Tibial nerve (tissue), 4 donors: Measurements from ENCODE around the gene SMS.

Experiments
- EP300 ChIP-seq, 2 donors: sonication (generic); formaldehyde crosslinking; IDR thresholded peaks; one replicate each; pipeline ENCODE4 v1.6.1; 2017; ENCODE audit warnings: antibody characterized with exemption in 2 of 2, mild to moderate bottlenecking in 1 of 2
- POLR2A ChIP-seq, 2 donors: fragments of 450-650 bp; IDR thresholded peaks; one replicate each; pipeline ENCODE4 v1.6.1; 2017; ENCODE audit warnings: antibody characterized with exemption in 2 of 2, mild to moderate bottlenecking in 2 of 2, moderate library complexity in 2 of 2
- TF ChIP-seq, protein P1 (sequence below), 5 experiments: fragments of 200-600 bp in 3 of 5; fragments of 450-650 bp in 2 of 5; sonication (generic) in 3 of 5; IDR thresholded peaks; one replicate each; pipeline ENCODE4 v1.5.1; 2016 to 2019; ENCODE audit warnings: antibody characterized with exemption in 5 of 5, mild to moderate bottlenecking in 3 of 5, moderate library complexity in 2 of 5

DNA sequence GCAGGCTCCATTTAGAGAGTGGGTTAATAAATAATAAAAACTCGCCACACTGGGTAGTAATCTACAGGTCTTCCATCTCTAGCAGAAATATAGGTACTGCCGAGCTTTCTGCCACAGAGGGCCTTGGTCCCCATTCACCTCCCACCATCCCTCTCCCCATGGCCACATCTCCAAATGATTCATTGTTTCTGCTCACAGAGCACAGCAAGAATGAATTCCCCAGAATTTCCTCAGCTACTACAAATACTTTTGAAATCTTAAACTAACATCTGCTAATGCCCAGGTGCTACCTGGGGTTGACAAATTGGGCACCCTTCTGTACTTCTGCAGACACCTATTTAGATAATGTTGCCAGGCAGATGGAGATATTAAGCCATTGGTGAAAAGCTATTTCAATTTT is 96.7 kb downstream of the SMS start:
- TF ChIP-seq POLR2A (IDR thresholded peaks at IDR 0.05) (no peak), EP300 (IDR thresholded peaks at IDR 0.05) (no peak)
- TF ChIP-seq, protein P1, sequence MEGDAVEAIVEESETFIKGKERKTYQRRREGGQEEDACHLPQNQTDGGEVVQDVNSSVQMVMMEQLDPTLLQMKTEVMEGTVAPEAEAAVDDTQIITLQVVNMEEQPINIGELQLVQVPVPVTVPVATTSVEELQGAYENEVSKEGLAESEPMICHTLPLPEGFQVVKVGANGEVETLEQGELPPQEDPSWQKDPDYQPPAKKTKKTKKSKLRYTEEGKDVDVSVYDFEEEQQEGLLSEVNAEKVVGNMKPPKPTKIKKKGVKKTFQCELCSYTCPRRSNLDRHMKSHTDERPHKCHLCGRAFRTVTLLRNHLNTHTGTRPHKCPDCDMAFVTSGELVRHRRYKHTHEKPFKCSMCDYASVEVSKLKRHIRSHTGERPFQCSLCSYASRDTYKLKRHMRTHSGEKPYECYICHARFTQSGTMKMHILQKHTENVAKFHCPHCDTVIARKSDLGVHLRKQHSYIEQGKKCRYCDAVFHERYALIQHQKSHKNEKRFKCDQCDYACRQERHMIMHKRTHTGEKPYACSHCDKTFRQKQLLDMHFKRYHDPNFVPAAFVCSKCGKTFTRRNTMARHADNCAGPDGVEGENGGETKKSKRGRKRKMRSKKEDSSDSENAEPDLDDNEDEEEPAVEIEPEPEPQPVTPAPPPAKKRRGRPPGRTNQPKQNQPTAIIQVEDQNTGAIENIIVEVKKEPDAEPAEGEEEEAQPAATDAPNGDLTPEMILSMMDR (IDR thresholded peaks at IDR 0.05) = no peak
